H4 (cell line): ENCODE data around the gene FGFR4. TPM values are rescaled to one million over a fixed set of nuclear protein-coding genes. Genes with fewer than 3 reads are reported as not detected.

Experiments
- DNase-seq: peaks from one replicate; pipeline ENCODE4 v3.0.0-alpha.2; 2015; ENCODE audit warnings: low spot score
- total RNA-seq: library from RNA; depleted of rRNA; stranded (reverse); fragments of >200 nt; shearing (Covaris generic); gene quantifications from 2 replicates; pipeline ENCODE4 v1.2.3, GENCODE V29; 2014; rRNA removed

The FGFR4 gene
- total RNA-seq, 1 experiment from 2014 or later, result 11.4 TPM

DNA sequence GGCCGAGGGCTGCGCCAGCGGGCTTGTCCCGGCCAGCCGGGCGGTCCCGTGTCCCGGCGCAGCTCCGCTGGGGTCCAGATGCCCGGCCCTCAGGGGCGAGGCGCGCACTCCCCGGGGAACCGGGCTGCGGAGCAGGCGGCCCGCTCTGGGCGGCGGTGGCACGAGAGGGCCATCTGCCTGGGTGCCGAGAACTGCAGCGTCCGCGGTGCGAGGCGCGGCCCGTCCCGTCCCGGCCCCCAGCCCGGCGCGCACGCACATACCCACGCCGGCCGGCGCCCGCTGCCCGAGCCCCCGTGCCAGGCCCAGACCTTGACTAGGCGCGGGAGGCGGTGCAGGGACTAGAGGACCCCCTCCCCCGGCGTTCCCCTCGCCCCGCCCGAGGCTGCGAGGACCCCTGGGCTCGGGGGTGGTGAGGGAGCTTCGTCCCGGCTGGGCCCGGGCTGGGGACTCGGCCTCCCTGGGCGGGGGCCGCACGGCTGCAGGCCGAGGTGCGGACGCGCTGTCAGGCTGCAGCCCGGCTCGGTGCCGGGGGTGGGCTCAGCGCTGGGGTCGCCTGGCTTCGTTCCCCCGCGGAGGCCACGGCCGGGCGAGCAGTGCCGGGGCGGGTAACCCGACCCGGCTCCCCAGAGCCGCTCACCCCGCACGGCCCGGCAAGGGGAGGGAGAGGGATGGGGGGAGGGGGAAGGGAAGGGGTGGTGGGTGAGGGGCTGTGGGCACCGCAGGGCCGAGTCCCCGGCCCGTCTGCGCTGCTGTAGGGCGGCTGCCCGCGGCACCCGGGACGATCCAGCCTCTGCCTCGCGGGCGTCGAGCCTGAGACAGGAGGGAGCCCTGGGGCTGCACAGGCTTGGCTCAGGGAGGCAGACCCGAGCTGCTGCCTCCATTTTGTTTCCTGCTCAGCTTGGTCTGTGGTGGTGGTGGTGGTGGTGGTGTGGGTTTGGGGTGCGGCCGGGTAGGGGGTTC is 45.7 kb downstream of the FGFR4 start:
- no peak for DNase-seq

GRCh38 chr5:177133096-177133852 is 46.6 kb downstream of the FGFR4 start, which contains the start of gene NSD1:
Gene NSD1 (plus strand): TSS chr5:177133773. CDS start chr5:177135104, 1,331 bp downstream.
- DNase-seq, result peak; percentile 63

DNA sequence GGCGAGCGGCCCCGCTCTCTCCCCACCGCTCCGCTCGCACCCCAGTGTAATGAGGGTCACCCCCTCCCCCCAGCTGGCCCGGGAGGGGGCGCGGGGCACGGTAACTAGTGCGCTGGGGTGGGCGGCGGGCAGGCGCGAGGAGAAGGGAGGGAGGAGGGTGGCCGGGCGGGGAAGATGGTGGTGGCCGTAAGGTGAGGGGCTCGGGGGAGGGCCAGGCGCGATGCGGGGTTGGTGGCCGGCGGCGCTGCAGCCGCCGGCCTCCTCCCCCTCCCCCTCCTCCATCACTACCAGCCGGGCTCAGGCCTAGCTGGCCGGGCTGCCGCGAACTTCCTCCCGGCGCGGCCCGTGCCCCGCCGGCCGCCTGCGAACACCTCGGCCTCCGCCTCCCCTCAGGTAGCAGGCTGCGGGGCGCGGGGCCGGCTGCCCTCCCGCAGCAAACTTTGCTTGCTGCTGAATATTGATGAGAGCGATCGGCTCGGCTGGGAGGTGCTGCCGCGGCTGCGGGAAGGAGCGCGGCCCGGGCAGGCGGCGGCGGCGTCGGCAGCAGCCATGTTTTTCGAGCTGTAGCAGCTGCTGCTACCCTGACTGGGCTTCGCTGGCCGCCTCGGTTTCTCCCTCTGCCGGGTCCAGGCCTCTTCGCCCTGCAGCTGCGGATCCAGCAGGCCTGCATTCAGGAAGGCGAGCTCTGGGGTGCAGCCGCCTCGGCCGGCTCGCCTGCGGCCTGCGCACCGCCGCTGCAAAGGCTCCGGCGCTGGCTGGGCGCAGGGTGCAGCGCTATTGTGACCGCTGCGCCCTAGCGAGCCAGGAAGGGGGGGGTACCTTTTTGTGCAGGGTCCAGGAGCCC is 47.4 kb downstream of the FGFR4 start:
- no peak for DNase-seq

DNA sequence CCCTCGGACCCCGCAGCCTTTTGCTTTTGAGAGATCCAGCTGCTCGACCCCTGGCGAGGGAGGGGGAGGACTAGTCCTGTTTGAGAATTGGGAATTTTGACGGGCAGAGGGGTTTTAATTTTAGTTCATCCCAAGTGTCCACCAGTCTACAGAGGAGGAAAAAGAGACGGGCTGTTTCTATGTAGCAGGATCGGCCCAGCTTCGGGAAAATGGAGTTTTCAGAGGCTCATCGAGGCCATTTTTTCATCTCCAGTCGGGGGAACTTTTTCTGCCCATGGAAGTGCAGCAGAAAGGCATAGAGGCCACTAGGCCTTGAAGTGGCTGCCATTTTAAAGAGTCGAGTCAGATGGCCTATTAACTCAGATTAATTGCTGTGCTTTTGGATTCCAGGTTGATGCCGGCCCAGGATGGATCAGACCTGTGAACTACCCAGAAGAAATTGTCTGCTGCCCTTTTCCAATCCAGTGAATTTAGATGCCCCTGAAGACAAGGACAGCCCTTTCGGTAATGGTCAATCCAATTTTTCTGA is 48.0 kb downstream of the FGFR4 start:
- no peak for DNase-seq

- no peak for DNase-seq
Observed at GRCh38 chr5:177140312-177140711, 53.6 kb downstream of the FGFR4 start.

DNA sequence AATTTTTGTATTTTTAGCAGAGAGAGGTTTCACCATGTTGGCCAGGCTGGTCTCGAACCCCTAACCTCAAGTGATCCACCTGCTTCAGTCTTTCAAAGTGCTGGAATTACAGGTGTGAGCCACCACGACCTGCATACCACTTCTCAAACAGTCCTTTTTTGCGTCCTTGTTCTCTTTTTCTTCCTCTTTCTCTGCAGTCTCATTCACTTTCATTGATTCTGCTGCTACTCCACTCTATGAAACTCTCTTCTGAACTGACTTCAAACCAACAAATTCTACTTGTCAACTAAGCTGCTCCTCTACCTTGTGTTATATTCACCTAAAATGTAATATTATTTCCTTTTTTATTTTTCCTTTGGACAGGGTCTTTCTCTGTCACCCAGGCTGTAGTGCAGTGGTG is 54.8 kb downstream of the FGFR4 start:
- DNase-seq, result no peak

GRCh38 chr5:177142098-177142611 is 55.4 kb downstream of the FGFR4 start:
- DNase-seq, result no peak

GRCh38 chr5:177142778-177143177 is 56.1 kb downstream of the FGFR4 start:
- DNase-seq, result no peak

DNA sequence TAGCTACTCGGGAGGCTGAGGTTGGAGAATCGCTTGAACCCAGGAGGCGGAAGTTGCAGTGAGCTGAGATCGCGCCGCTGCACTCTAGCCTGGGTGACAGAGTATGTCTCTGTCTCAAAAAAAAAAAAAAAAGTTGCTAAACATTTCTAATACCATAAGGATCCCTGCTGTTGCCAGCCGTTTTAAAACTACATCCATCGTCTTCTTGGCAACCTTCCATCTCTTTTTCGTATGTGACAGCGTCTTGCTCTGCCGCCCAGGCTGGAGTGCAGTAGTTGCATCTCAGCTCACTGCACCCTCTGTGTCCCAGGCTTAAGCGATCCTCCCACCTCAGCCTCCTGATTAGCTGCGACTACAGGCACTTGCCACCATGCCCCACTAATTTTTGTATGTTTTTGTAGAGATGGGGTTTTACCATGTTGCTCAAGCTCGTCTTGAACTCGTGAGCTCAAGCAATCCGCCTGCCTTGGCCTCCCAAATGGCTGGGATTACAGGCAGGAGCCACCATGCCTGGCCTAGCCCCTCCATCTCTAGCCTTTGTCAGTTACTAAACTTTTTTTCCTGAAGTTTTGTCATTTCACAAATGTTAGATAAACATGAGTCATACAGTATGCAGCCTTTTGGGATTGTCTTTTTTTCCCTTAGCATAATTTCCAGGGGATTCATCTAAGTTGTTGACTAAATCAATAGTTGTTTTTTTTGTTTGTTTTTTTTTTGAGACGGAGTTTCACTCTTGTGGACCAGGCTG is 60.4 kb downstream of the FGFR4 start:
- DNase-seq, result no peak

Other genes with a start within 250 kb of the FGFR4 start
- 1.6 TPM in 1 of 2 replicates, not detected in the other for gene HK3, start 187.6 kb upstream of the FGFR4 start, total RNA-seq
- gene UIMC1, start 80.1 kb upstream of the FGFR4 start, total RNA-seq, result 33.0 and 38.1 TPM in 2 replicates
- 26.2 and 31.4 TPM in 2 replicates for gene ZNF346, start 64.2 kb upstream of the FGFR4 start, total RNA-seq
- gene NSD1, start 46.9 kb downstream of the FGFR4 start, total RNA-seq, result 27.6 and 30.3 TPM in 2 replicates
- 22.5 and 28.1 TPM in 2 replicates for gene RAB24, start 216.8 kb downstream of the FGFR4 start, total RNA-seq
- gene PRELID1, start 216.9 kb downstream of the FGFR4 start, total RNA-seq, result 487 and 500 TPM in 2 replicates
- gene MXD3, start 225.0 kb downstream of the FGFR4 start, total RNA-seq, result 34.7 and 74.3 TPM in 2 replicates